H9 (cell line): ENCODE data around the gene TNRC6C. TPM values are rescaled to one million over a fixed set of nuclear protein-coding genes. Genes with fewer than 3 reads are reported as not detected.

Experiments used
- DNase-seq: peaks from one replicate; pipeline ENCODE4 v3.0.0-alpha.2; 2017
- H2AFZ ChIP-seq: one replicate; pipeline ENCODE4 v1.6.1; 2013; ENCODE audit warnings: mild to moderate bottlenecking, low read length, control low read depth, moderate library complexity
- H2AK5ac ChIP-seq: 2 replicates; pipeline ENCODE4 v1.6.1; 2013; ENCODE audit warnings: low read length, control low read depth, mixed read lengths; ENCODE audit not compliant: insufficient read length
- H2BK120ac ChIP-seq: one replicate; pipeline ENCODE4 v1.6.1; 2013; ENCODE audit warnings: low read depth, mild to moderate bottlenecking, low read length, control low read depth, inconsistent platforms; ENCODE audit not compliant: poor library complexity, severe bottlenecking
- H2BK12ac ChIP-seq: 2 replicates; pipeline ENCODE4 v1.6.1; 2013; ENCODE audit warnings: low read length, control low read depth, mixed read lengths, low read depth; ENCODE audit not compliant: insufficient read length
- H2BK15ac ChIP-seq: 2 replicates; pipeline ENCODE4 v1.6.1; 2013; ENCODE audit warnings: low read depth, low read length, control low read depth
- H2BK20ac ChIP-seq: one replicate; pipeline ENCODE4 v1.6.1; 2013; ENCODE audit warnings: low read depth, mild to moderate bottlenecking, low read length, control low read depth, inconsistent platforms; ENCODE audit not compliant: poor library complexity, severe bottlenecking
- H2BK5ac ChIP-seq: 2 replicates; pipeline ENCODE4 v1.6.1; 2013; ENCODE audit warnings: low read length, control low read depth, mixed read lengths; ENCODE audit not compliant: insufficient read length
- H3K14ac ChIP-seq: 2 replicates; pipeline ENCODE4 v1.6.1; 2013; ENCODE audit warnings: low read length, control low read depth; ENCODE audit not compliant: insufficient read depth
- H3K18ac ChIP-seq: 2 replicates; pipeline ENCODE4 v1.6.1; 2013; ENCODE audit warnings: low read depth, mild to moderate bottlenecking, mixed read lengths, low read length, control low read depth; ENCODE audit not compliant: insufficient read length
- H3K23ac ChIP-seq: 2 replicates; pipeline ENCODE4 v1.6.1; 2013; ENCODE audit warnings: low read length, control low read depth, mixed read lengths, low read depth; ENCODE audit not compliant: insufficient read length
- H3K23me2 ChIP-seq: 2 replicates; pipeline ENCODE4 v1.6.1; 2013; ENCODE audit warnings: low read depth, mild to moderate bottlenecking, mixed read lengths, low read length, control low read depth; ENCODE audit not compliant: insufficient read length, poor library complexity, severe bottlenecking
- H3K27ac ChIP-seq: 2 replicates; pipeline ENCODE4 v1.5.1; 2013; ENCODE audit warnings: low read length, control low read depth, mixed read lengths, low read depth; ENCODE audit not compliant: insufficient read length
- H3K27me3 ChIP-seq: 2 replicates; pipeline ENCODE4 v1.6.1; 2013; ENCODE audit warnings: low read length, control low read depth, inconsistent platforms; ENCODE audit not compliant: insufficient read depth
- H3K4ac ChIP-seq: 2 replicates; pipeline ENCODE4 v1.6.1; 2013; ENCODE audit warnings: low read depth, mild to moderate bottlenecking, control low read depth, inconsistent platforms, low read length, moderate library complexity
- H3K4me1 ChIP-seq: 2 replicates; pipeline ENCODE4 v1.6.1; 2013; ENCODE audit warnings: low read length, control low read depth, inconsistent platforms; ENCODE audit not compliant: insufficient read depth
- H3K4me2 ChIP-seq: 2 replicates; pipeline ENCODE4 v1.6.1; 2013; ENCODE audit warnings: low read length, control low read depth, mixed read lengths; ENCODE audit not compliant: insufficient read length, insufficient read depth
- H3K56ac ChIP-seq: 2 replicates; pipeline ENCODE4 v1.6.1; 2013; ENCODE audit warnings: low read depth, mild to moderate bottlenecking, mixed read lengths, low read length, control low read depth; ENCODE audit not compliant: insufficient read length
- H3K79me1 ChIP-seq: 2 replicates; pipeline ENCODE4 v1.6.1; 2013; ENCODE audit warnings: low read depth, mild to moderate bottlenecking, moderate library complexity, low read length, control low read depth, inconsistent platforms; ENCODE audit not compliant: insufficient read depth, poor library complexity, severe bottlenecking
- H3K79me2 ChIP-seq: 2 replicates; pipeline ENCODE4 v1.6.1; 2013; ENCODE audit warnings: low read length, control low read depth, inconsistent platforms; ENCODE audit not compliant: insufficient read depth
- H3K9ac ChIP-seq: 2 replicates; pipeline ENCODE4 v1.6.1; 2013; ENCODE audit warnings: low read length, control low read depth, mixed read lengths; ENCODE audit not compliant: insufficient read length; ENCODE audit errors: extremely low read depth
- H3K9me3 ChIP-seq: one replicate; pipeline ENCODE4 v1.6.1; 2013; ENCODE audit warnings: low read depth, low read length, inconsistent platforms; ENCODE audit not compliant: control insufficient read depth
- H3T11ph ChIP-seq: one replicate; pipeline ENCODE4 v1.6.1; 2013; ENCODE audit warnings: mild to moderate bottlenecking, low read length, control low read depth, inconsistent platforms
- H4K20me1 ChIP-seq: one replicate; pipeline ENCODE4 v1.6.1; 2013; ENCODE audit not compliant: control insufficient read depth, insufficient read length, insufficient read depth
- H4K5ac ChIP-seq: 2 replicates; pipeline ENCODE4 v1.6.1; 2013; ENCODE audit warnings: low read depth, mild to moderate bottlenecking, mixed read lengths, low read length, control low read depth; ENCODE audit not compliant: insufficient read length
- H4K8ac ChIP-seq: replicated peaks from 2 replicates; pipeline ENCODE4 v1.6.1; 2013; ENCODE audit warnings: low read length, control low read depth, mixed read lengths, low read depth; ENCODE audit not compliant: insufficient read length
- H4K91ac ChIP-seq: 2 replicates; pipeline ENCODE4 v1.6.1; 2013; ENCODE audit warnings: low read depth, mild to moderate bottlenecking, moderate library complexity, mixed read lengths, low read length, control low read depth; ENCODE audit not compliant: insufficient read length
- H3K27ac Mint-ChIP-seq, 3 experiments: 2 replicates in 2 of 3; 3 replicates in 1 of 3; pipeline ENCODE4 v1.8.0; 2020 to 2021; ENCODE audit warnings: mixed read lengths in 3 of 3, mild to moderate bottlenecking in 1 of 3, moderate library complexity in 1 of 3
- H3K27me3 Mint-ChIP-seq: 2 replicates; pipeline ENCODE4 v1.8.0; 2021; ENCODE audit warnings: low read depth, mild to moderate bottlenecking, moderate library complexity, mixed read lengths
- H3K36me3 Mint-ChIP-seq, 3 experiments: 2 replicates in 2 of 3; 3 replicates in 1 of 3; pipeline ENCODE4 v1.8.0; 2020 to 2021; ENCODE audit warnings: low read depth in 3 of 3, mixed read lengths in 3 of 3; ENCODE audit not compliant: insufficient read depth in 1 of 3
- H3K4me1 Mint-ChIP-seq, 2 experiments: 2 replicates each; pipeline ENCODE4 v1.8.0; 2020; ENCODE audit warnings: mixed read lengths in 2 of 2
- H3K4me3 Mint-ChIP-seq, 2 experiments: 2 replicates in 1 of 2; 3 replicates in 1 of 2; pipeline ENCODE4 v1.8.0; 2020 to 2021; ENCODE audit warnings: mild to moderate bottlenecking in 2 of 2, mixed read lengths in 2 of 2, moderate library complexity in 1 of 2
- H3K9me3 Mint-ChIP-seq, 2 experiments: 2 replicates in 1 of 2; 3 replicates in 1 of 2; pipeline ENCODE4 v1.8.0; 2020; ENCODE audit warnings: mild to moderate bottlenecking in 2 of 2, mixed read lengths in 2 of 2, moderate library complexity in 1 of 2
- WGBS: extraction: QIAGEN DNeasy Blood & Tissue Kit; methylation state at CpG from one replicate; pipeline ENCODE4 v1.1.7; 2013; ENCODE audit warnings: missing lambda C conversion rate, low lambda C conversion rate, mixed read lengths; ENCODE audit not compliant: insufficient read length; ENCODE audit errors: extremely low coverage; 5-methylcytosine and 5-hydroxymethylcytosine counted together
- total RNA-seq: library from RNA; stranded (reverse); gene quantifications from 2 replicates; pipeline ENCODE4 v1.2.1, GENCODE V29; 2021
- TF ChIP-seq, protein P1 (sequence below): fragments of 200-600 bp; sonication (generic); conservative IDR thresholded peaks from 3 replicates; pipeline ENCODE4 v1.8.0; 2021; ENCODE audit warnings: antibody characterized with exemption, mild to moderate bottlenecking

TNRC6C gene
- total RNA-seq, 1 experiment from 2014 or later: 24.7 TPM

GRCh38 chr17:78096093-78096492, 137.6 kb downstream of the TNRC6C start:
- Histone ChIP-seq H3K23ac (no peak overlapping the region), H3K4me2 (no peak overlapping the region), H4K5ac (no peak overlapping the region), H4K8ac (no peak overlapping the region), H2BK15ac (no peak overlapping the region), H3K18ac (no peak overlapping the region), H3K27ac (no peak overlapping the region), H3K4me1 (no peaks in the 10 kb centered on the region), H3K9me3 (peaks cover under 1% of the 10 kb centered on the region), H2BK12ac (no peak overlapping the region), H3K9ac (no peak overlapping the region), H3K23me2 (no peaks in the 10 kb centered on the region), H3K4ac (no peak overlapping the region), H2BK5ac (no peak overlapping the region), H2BK20ac (no peak overlapping the region), H2AK5ac (no peak overlapping the region), H3K79me1 (no peaks in the 10 kb centered on the region), H3T11ph (no peak overlapping the region), H3K14ac (no peak overlapping the region), H2BK120ac (no peak overlapping the region), H3K27me3 (no peaks in the 10 kb centered on the region), H3K79me2 (no peaks in the 10 kb centered on the region), H2AFZ (no peak overlapping the region), H4K91ac (no peak overlapping the region), H3K56ac (no peak overlapping the region), H4K20me1 (no peaks in the 10 kb centered on the region)
- Mint-ChIP-seq H3K27ac (no peak overlapping the region), H3K4me3 (no peak overlapping the region), H3K9me3 (peaks cover 18 to 19% of the 10 kb centered on the region in 2 experiments), H3K36me3 (peaks cover 70 to 94% (median 88%) of the 10 kb centered on the region in 3 experiments), H3K27me3 (no peaks in the 10 kb centered on the region), H3K4me1 (no peaks in the 10 kb centered on the region)
- no CpG with 5 or more reads among the region's 9 CpGs for WGBS
- DNase-seq: no peak
- TF ChIP-seq, protein P1, sequence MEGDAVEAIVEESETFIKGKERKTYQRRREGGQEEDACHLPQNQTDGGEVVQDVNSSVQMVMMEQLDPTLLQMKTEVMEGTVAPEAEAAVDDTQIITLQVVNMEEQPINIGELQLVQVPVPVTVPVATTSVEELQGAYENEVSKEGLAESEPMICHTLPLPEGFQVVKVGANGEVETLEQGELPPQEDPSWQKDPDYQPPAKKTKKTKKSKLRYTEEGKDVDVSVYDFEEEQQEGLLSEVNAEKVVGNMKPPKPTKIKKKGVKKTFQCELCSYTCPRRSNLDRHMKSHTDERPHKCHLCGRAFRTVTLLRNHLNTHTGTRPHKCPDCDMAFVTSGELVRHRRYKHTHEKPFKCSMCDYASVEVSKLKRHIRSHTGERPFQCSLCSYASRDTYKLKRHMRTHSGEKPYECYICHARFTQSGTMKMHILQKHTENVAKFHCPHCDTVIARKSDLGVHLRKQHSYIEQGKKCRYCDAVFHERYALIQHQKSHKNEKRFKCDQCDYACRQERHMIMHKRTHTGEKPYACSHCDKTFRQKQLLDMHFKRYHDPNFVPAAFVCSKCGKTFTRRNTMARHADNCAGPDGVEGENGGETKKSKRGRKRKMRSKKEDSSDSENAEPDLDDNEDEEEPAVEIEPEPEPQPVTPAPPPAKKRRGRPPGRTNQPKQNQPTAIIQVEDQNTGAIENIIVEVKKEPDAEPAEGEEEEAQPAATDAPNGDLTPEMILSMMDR: no peak
